ENCODE data around the gene BTRC. TPM values are rescaled to one million over a fixed set of nuclear protein-coding genes. Genes with fewer than 3 reads are reported as not detected.

Gene BTRC
- total and polyA plus RNA-seq, 12 donors = 10.0 to 35.3 (median 20.3) TPM

GRCh38 chr10:101536800-101537199, 182.8 kb downstream of the BTRC start:
- H3K9me3 ChIP-seq (replicated peaks in 1 of 3) = no peaks in the 10 kb centered on the region
- no peak overlapping the region for H3K27ac ChIP-seq
- H3K36me3 ChIP-seq (replicated peaks in 1 of 2) = peaks cover 0 to 34% of the 10 kb centered on the region in 2 donors
- intact Hi-C loops (cut with DNase I) = no loop called here
- H3K27me3 ChIP-seq = no peaks in the 10 kb centered on the region
- H3K4me1 ChIP-seq (replicated peaks in 1 of 2) = no peaks in the 10 kb centered on the region
- TF ChIP-seq CTCF (IDR thresholded peaks at IDR 0.05) (peak; percentile 17 to 58 (median 40)), POLR2A (IDR thresholded peaks at IDR 0.05) (no peak)
- no peak overlapping the region for H3K4me3 ChIP-seq
- no peak for DNase-seq

DNA sequence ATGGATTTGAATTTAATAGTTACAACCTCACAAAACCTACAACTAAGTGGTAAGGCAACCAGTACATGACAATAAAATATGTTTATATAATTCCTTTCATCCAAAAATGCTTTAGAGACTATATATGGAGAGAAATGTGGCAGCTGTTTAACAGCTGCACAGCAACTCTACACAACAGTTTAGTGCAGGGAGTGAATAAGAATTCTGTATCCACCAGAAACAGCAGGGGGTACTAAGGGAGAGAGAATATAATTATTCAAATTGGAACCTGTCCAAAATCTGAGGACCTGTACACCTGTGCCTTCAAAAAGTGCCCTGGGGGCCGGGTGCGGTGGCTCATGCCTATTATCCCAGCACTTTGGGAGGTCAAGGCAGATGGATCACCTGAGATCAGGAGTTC, 184.5 kb downstream of the BTRC start:
- TF ChIP-seq CTCF (IDR thresholded peaks at IDR 0.05) (no peak), POLR2A (IDR thresholded peaks at IDR 0.05) (no peak)
- no peaks in the 10 kb centered on the region for H3K9me3 ChIP-seq (replicated peaks in 1 of 3)
- H3K36me3 ChIP-seq (replicated peaks in 1 of 2) = peaks cover 0 to 20% of the 10 kb centered on the region in 2 donors
- no peak for DNase-seq
- no peak overlapping the region for H3K4me3 ChIP-seq
- no peaks in the 10 kb centered on the region for H3K27me3 ChIP-seq
- H3K4me1 ChIP-seq (replicated peaks in 1 of 2) = no peaks in the 10 kb centered on the region
- intact Hi-C loops (cut with DNase I) = no loop called here
- no peak overlapping the region for H3K27ac ChIP-seq
- 92 to 100% (median 97%) methylated on average over 2 of the region's 2 CpGs for WGBS, 4 donors

DNA sequence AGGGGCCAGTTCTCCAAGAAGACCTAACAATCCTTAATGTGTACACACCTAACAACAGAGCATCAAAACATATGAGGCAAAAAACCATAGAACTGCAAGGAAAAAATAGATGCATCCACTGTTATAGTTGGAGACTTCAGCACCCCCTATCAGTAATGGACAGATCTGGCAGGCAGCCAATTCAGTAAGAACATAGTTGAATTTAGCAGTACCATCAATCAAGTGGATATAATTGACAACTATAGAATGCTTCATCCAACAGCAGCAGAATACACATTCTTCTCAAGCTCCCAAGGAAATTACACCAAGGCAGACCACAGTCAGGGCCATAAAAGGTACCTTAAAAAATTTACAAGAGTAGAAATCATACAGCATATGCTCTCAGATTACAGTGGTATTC, 191.9 kb downstream of the BTRC start:
- Histone ChIP-seq H3K27ac (no peak overlapping the region), H3K4me1 (replicated peaks in 1 of 2) (peaks cover 5 to 10% of the 10 kb centered on the region in 2 donors), H3K4me3 (no peak overlapping the region), H3K36me3 (replicated peaks in 1 of 2) (no peaks in the 10 kb centered on the region), H3K27me3 (no peaks in the 10 kb centered on the region), H3K9me3 (replicated peaks in 1 of 3) (no peaks in the 10 kb centered on the region)
- no peak for DNase-seq
- TF ChIP-seq POLR2A (IDR thresholded peaks at IDR 0.05) = no peak
- TF ChIP-seq CTCF (IDR thresholded peaks at IDR 0.05) = no peak
- intact Hi-C loops (cut with DNase I) = no loop called here

DNA sequence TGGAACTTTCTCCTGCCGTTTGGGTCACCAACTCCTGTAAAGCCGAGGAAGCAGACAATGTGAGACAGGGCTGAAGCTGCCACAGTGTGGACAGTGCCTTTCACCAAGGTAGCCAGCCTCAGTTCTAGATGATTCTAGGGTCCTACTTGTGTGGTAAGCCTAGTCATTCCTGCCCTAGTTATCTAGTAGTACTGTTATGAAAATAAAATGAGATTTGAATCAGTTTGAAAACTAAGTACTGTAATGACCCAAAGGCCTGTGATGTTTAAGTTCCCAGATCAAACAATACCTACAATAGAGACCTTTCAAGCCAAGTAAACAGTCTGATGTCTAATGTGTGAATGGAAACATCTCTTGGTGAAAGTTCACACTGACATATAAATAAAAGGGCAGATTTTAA, 197.0 kb downstream of the BTRC start:
- intact Hi-C loops (cut with DNase I) = no loop called here
- no peak for DNase-seq
- H3K9me3 ChIP-seq (replicated peaks in 1 of 3) = no peaks in the 10 kb centered on the region
- no peak for TF ChIP-seq POLR2A (IDR thresholded peaks at IDR 0.05)
- no peak for TF ChIP-seq CTCF (IDR thresholded peaks at IDR 0.05)
- no peaks in the 10 kb centered on the region for H3K27me3 ChIP-seq
- H3K36me3 ChIP-seq (replicated peaks in 1 of 2) = peaks cover 0 to 7% of the 10 kb centered on the region in 2 donors
- H3K4me1 ChIP-seq (replicated peaks in 1 of 2) = peaks cover 5 to 10% of the 10 kb centered on the region in 2 donors
- WGBS, 4 donors = 88 to 100% (median 95%) methylated on average over 2 of the region's 2 CpGs
- H3K27ac ChIP-seq = no peak overlapping the region
- no peak overlapping the region for H3K4me3 ChIP-seq
